ENCODE data around the gene NPY4R.
"Not testable (repeated sequence)": the region's sequence is repeated elsewhere in the genome, so short reads cannot be mapped to it uniquely, and the experiment has no call there.

NPY4R gene

GRCh38 chr10:46465765-46466164 lies at the start of gene NPY4R:
Gene NPY4R, minus strand, starts transcription at chr10:46465958. Its CDS starts 3,323 bp downstream, at chr10:46462635.
- not testable (repeated sequence) for FAIRE-seq

- no peak for FAIRE-seq
Observed at GRCh38 chr10:46515366-46515765, 49.6 kb upstream of the NPY4R start.

- FAIRE-seq = no peak
Observed at GRCh38 chr10:46514899-46515298, 49.1 kb upstream of the NPY4R start.

- FAIRE-seq = no peak
Observed at GRCh38 chr10:46514431-46514861, 48.7 kb upstream of the NPY4R start.

- FAIRE-seq = not testable (repeated sequence)
Observed at GRCh38 chr10:46513333-46513732, 47.6 kb upstream of the NPY4R start.

- FAIRE-seq = not testable (repeated sequence)
Observed at GRCh38 chr10:46512725-46513124, 47.0 kb upstream of the NPY4R start.

GRCh38 chr10:46512002-46512401 lies 46.2 kb upstream of the NPY4R start:
- FAIRE-seq = not testable (repeated sequence)

- FAIRE-seq = not testable (repeated sequence)
Observed at GRCh38 chr10:46499990-46500389, 34.2 kb upstream of the NPY4R start.

GRCh38 chr10:46498985-46499703 lies 33.4 kb upstream of the NPY4R start:
- FAIRE-seq = not testable (repeated sequence)

- FAIRE-seq = not testable (repeated sequence)
Observed at GRCh38 chr10:46497878-46498277, 32.1 kb upstream of the NPY4R start.

- not testable (repeated sequence) for FAIRE-seq
Observed at GRCh38 chr10:46497401-46497800, 31.6 kb upstream of the NPY4R start.

GRCh38 chr10:46491364-46492114 lies 25.8 kb upstream of the NPY4R start:
- FAIRE-seq = not testable (repeated sequence)

- FAIRE-seq = not testable (repeated sequence)
Observed at GRCh38 chr10:46490285-46490684, 24.5 kb upstream of the NPY4R start.

GRCh38 chr10:46486459-46486858 lies 20.7 kb upstream of the NPY4R start:
- FAIRE-seq = not testable (repeated sequence)

- FAIRE-seq = not testable (repeated sequence)
Observed at GRCh38 chr10:46474746-46475320, 9.1 kb upstream of the NPY4R start.

GRCh38 chr10:46473758-46474157 lies 8.0 kb upstream of the NPY4R start:
- FAIRE-seq = not testable (repeated sequence)

- not testable (repeated sequence) for FAIRE-seq
Observed at GRCh38 chr10:46470134-46470533, 4.4 kb upstream of the NPY4R start.

GRCh38 chr10:46468119-46468809 lies 2.5 kb upstream of the NPY4R start:
- FAIRE-seq = not testable (repeated sequence)

GRCh38 chr10:46463608-46464007 lies 2.1 kb downstream of the NPY4R start:
- FAIRE-seq = not testable (repeated sequence)

- not testable (repeated sequence) for FAIRE-seq
Observed at GRCh38 chr10:46462276-46462675, 3.5 kb downstream of the NPY4R start.

- FAIRE-seq = not testable (repeated sequence)
Observed at GRCh38 chr10:46459579-46459978, 6.2 kb downstream of the NPY4R start.

- FAIRE-seq = not testable (repeated sequence)
Observed at GRCh38 chr10:46457071-46457470, 8.7 kb downstream of the NPY4R start.

GRCh38 chr10:46455992-46456391 lies 9.8 kb downstream of the NPY4R start:
- FAIRE-seq = not testable (repeated sequence)
